PFSK-1 (cell line): ENCODE measurements around the gene AMOTL1.

ENCODE experiments used
- POLR2AphosphoS5 ChIP-seq: IDR thresholded peaks from 2 replicates; pipeline ENCODE4 v1.6.1; 2012; ENCODE audit warnings: low read depth, mild to moderate bottlenecking, control low read depth, low read length, moderate library complexity
- TAF1 ChIP-seq: IDR thresholded peaks from 2 replicates; pipeline ENCODE4 v1.6.1; 2012; ENCODE audit warnings: low read length, control low read depth, borderline replicate concordance; ENCODE audit not compliant: insufficient read depth

- TF ChIP-seq POLR2AphosphoS5: no peak
- TF ChIP-seq TAF1: no peak
Measured at GRCh38 chr11:94782446-94782845, 14.3 kb downstream of the AMOTL1 start.
